Smooth muscle cell (in vitro differentiated cells): Measurements from ENCODE around the gene KMT2E. TPM values are rescaled to one million over a fixed set of nuclear protein-coding genes. Genes with fewer than 3 reads are reported as not detected.

ENCODE experiments used
- DNase-seq: peaks from one replicate; lab custom pipeline; 2025; ENCODE audit not compliant: unreplicated experiment; lab: John Stamatoyannopoulos, UW
- H2AFZ ChIP-seq: fragments of 200-600 bp; sonication (generic); 2 replicates; pipeline ENCODE4 v1.6.0; 2016; ENCODE audit warnings: antibody characterized with exemption, low read depth, mild to moderate bottlenecking
- H3F3A ChIP-seq: fragments of 200-600 bp; sonication (generic); 2 replicates; pipeline ENCODE4 v1.6.0; 2017; ENCODE audit warnings: antibody characterized with exemption, low read depth
- H3K27ac ChIP-seq: fragments of 200-600 bp; sonication (generic); 2 replicates; pipeline ENCODE4 v1.5.1; 2016; ENCODE audit warnings: low read depth, mild to moderate bottlenecking
- H3K27me3 ChIP-seq: fragments of 200-600 bp; sonication (generic); 2 replicates; pipeline ENCODE4 v1.6.1; 2016; ENCODE audit warnings: low read depth, mild to moderate bottlenecking
- H3K36me3 ChIP-seq: fragments of 200-600 bp; sonication (generic); 2 replicates; pipeline ENCODE4 v1.5.1; 2016; ENCODE audit warnings: low read depth
- H3K4me1 ChIP-seq: fragments of 200-600 bp; sonication (generic); 2 replicates; pipeline ENCODE4 v1.5.1; 2016; ENCODE audit warnings: low read depth
- H3K4me2 ChIP-seq: fragments of 200-600 bp; sonication (generic); 2 replicates; pipeline ENCODE4 v1.6.0; 2016; ENCODE audit warnings: mild to moderate bottlenecking
- H3K4me3 ChIP-seq: fragments of 200-600 bp; sonication (generic); 2 replicates; pipeline ENCODE4 v1.5.1; 2016; ENCODE audit warnings: mild to moderate bottlenecking
- H3K79me2 ChIP-seq: fragments of 200-600 bp; sonication (generic); 2 replicates; pipeline ENCODE4 v1.6.0; 2016; ENCODE audit warnings: low read depth, mild to moderate bottlenecking
- H3K9ac ChIP-seq: fragments of 200-600 bp; sonication (generic); 2 replicates; pipeline ENCODE4 v1.6.0; 2016; ENCODE audit warnings: low read depth
- H3K9me3 ChIP-seq: fragments of 200-600 bp; sonication (generic); replicated peaks from 2 replicates; pipeline ENCODE4 v1.5.1; 2016; ENCODE audit warnings: low read depth
- H4K20me1 ChIP-seq: fragments of 200-600 bp; sonication (generic); 2 replicates; pipeline ENCODE4 v1.6.0; 2016; ENCODE audit warnings: low read depth
- CTCF ChIP-seq: fragments of 200-600 bp; sonication (generic); IDR thresholded peaks from 2 replicates; pipeline ENCODE4 v1.5.1; 2017; ENCODE audit warnings: borderline replicate concordance, mild to moderate bottlenecking, antibody characterized with exemption; ENCODE audit not compliant: insufficient read depth, poor library complexity, severe bottlenecking
- WGBS: methylation state at CpG from one replicate; pipeline ENCODE4 v1.1.7; 2016; ENCODE audit warnings: low lambda C conversion rate; 5-methylcytosine and 5-hydroxymethylcytosine counted together
- polyA plus RNA-seq: library from polyadenylated mRNA; unstranded; fragments of >200 nt; fragmentation: Nextera tagmentation; extraction: Ambion mirVana; gene quantifications from 2 replicates; pipeline ENCODE4 v1.2.1, GENCODE V29; 2016
- total RNA-seq: library from RNA; depleted of rRNA; stranded (reverse); fragments of >200 nt; gene quantifications from 2 replicates; pipeline ENCODE4 v1.2.3, GENCODE V29; 2014

The KMT2E gene
- total and polyA plus RNA-seq, 2 experiments from 2014 or later = 64.4 to 88.1 TPM

- peaks cover 92% of the 10 kb centered on the region for H4K20me1 ChIP-seq
- TF ChIP-seq CTCF = no peak
- H3K27ac ChIP-seq = no peak overlapping the region
- 100% methylated on average over 1 of the region's 1 CpG for WGBS
- no peak overlapping the region for H2AFZ ChIP-seq
- H3K9me3 ChIP-seq = no peaks in the 10 kb centered on the region
- DNase-seq = no peak
- H3K79me2 ChIP-seq = peaks cover 33% of the 10 kb centered on the region
- H3F3A ChIP-seq = no peaks in the 10 kb centered on the region
- H3K36me3 ChIP-seq = peaks cover 47% of the 10 kb centered on the region
- H3K4me1 ChIP-seq = no peaks in the 10 kb centered on the region
- no peak overlapping the region for H3K4me3 ChIP-seq
- no peaks in the 10 kb centered on the region for H3K27me3 ChIP-seq
- no peak overlapping the region for H3K4me2 ChIP-seq
- no peak overlapping the region for H3K9ac ChIP-seq
Measured at GRCh38 chr7:105073143-105073542, 59.1 kb downstream of the KMT2E start.

GRCh38 chr7:105079348-105079747, 65.3 kb downstream of the KMT2E start:
- H3K9me3 ChIP-seq = no peaks in the 10 kb centered on the region
- 97% methylated on average over 6 of the region's 6 CpGs for WGBS
- H3K4me2 ChIP-seq = no peak overlapping the region
- H4K20me1 ChIP-seq = peaks cover 91% of the 10 kb centered on the region
- no peaks in the 10 kb centered on the region for H3K4me1 ChIP-seq
- H3K36me3 ChIP-seq = peaks cover 35% of the 10 kb centered on the region
- H3K9ac ChIP-seq = no peak overlapping the region
- H3K4me3 ChIP-seq = no peak overlapping the region
- no peaks in the 10 kb centered on the region for H3K27me3 ChIP-seq
- no peak for DNase-seq
- H3K79me2 ChIP-seq = peaks cover 8% of the 10 kb centered on the region
- no peak for TF ChIP-seq CTCF
- no peak overlapping the region for H2AFZ ChIP-seq
- H3F3A ChIP-seq = no peaks in the 10 kb centered on the region
- H3K27ac ChIP-seq = no peak overlapping the region

GRCh38 chr7:105084581-105084980, 70.6 kb downstream of the KMT2E start:
- DNase-seq = no peak
- Histone ChIP-seq H3K9me3 (no peaks in the 10 kb centered on the region), H3K36me3 (peaks cover 6% of the 10 kb centered on the region), H3K9ac (no peak overlapping the region), H3K4me2 (no peak overlapping the region), H3K4me3 (no peak overlapping the region), H2AFZ (no peak overlapping the region), H3K4me1 (no peaks in the 10 kb centered on the region), H3K79me2 (peaks cover 30% of the 10 kb centered on the region), H3K27me3 (no peaks in the 10 kb centered on the region), H3F3A (peaks cover 3% of the 10 kb centered on the region), H4K20me1 (peaks cover 95% of the 10 kb centered on the region), H3K27ac (no peak overlapping the region)
- TF ChIP-seq CTCF = no peak
- WGBS = 100% methylated on average over 1 of the region's 1 CpG

- Histone ChIP-seq H3K4me2 (no peak overlapping the region), H3K36me3 (peaks cover 18% of the 10 kb centered on the region), H3F3A (peaks cover 9% of the 10 kb centered on the region), H3K27me3 (no peaks in the 10 kb centered on the region), H3K9ac (no peak overlapping the region), H3K4me3 (no peak overlapping the region), H4K20me1 (peaks cover 98% of the 10 kb centered on the region), H3K9me3 (no peaks in the 10 kb centered on the region), H3K4me1 (no peaks in the 10 kb centered on the region), H3K27ac (no peak overlapping the region), H2AFZ (no peak overlapping the region), H3K79me2 (peaks cover 43% of the 10 kb centered on the region)
- 97% methylated on average over 3 of the region's 3 CpGs for WGBS
- TF ChIP-seq CTCF = no peak
- no peak for DNase-seq
Measured at GRCh38 chr7:105086850-105087249, 72.8 kb downstream of the KMT2E start.
